Natural killer cell (primary cell): ENCODE measurements around the gene PLXNA4. TPM values are rescaled to one million over a fixed set of nuclear protein-coding genes. Genes with fewer than 3 reads are reported as not detected.

Experiments
- ATAC-seq, 3 donors: fragments of 150-1000 bp in 2 of 3; fragments of 200-7000 bp in 1 of 3; cut with Tn5 transposase; 1 replicate in 1 of 3; 2 replicates in 2 of 3; pipeline ENCODE4 v1.10.0; 2021; ENCODE audit warnings: mild to moderate bottlenecking in 2 of 3, moderate library complexity in 2 of 3
- DNase-seq, 2 donors: peaks; one replicate each; pipeline versions ENCODE4 v3.0.0 to v3.0.0-alpha.2; 2013 to 2021; ENCODE audit warnings: mixed read lengths in 1 of 2
- H3K27ac ChIP-seq: one replicate; pipeline ENCODE4 v1.5.1; 2013; ENCODE audit warnings: mild to moderate bottlenecking, low read length
- H3K27me3 ChIP-seq: one replicate; pipeline ENCODE4 v1.6.1; 2013; ENCODE audit warnings: low read length; ENCODE audit not compliant: control insufficient read depth, insufficient read depth
- H3K36me3 ChIP-seq: one replicate; pipeline ENCODE4 v1.6.1; 2013; ENCODE audit warnings: low read length; ENCODE audit not compliant: control insufficient read depth, insufficient read depth
- H3K4me1 ChIP-seq: one replicate; pipeline ENCODE4 v1.6.1; 2013; ENCODE audit warnings: low read length; ENCODE audit not compliant: control insufficient read depth, insufficient read depth
- H3K4me3 ChIP-seq: one replicate; pipeline ENCODE4 v1.5.1; 2013; ENCODE audit warnings: low read length
- H3K9me3 ChIP-seq: one replicate; pipeline ENCODE4 v1.6.1; 2013; ENCODE audit warnings: low read length; ENCODE audit not compliant: control insufficient read depth, insufficient read depth
- H3K27ac Mint-ChIP-seq, 2 donors: one replicate each; pipeline ENCODE4 v1.8.0; 2022; ENCODE audit warnings: mild to moderate bottlenecking in 2 of 2, mixed read lengths in 2 of 2, moderate library complexity in 1 of 2
- H3K27me3 Mint-ChIP-seq, 2 donors: one replicate each; pipeline ENCODE4 v1.8.0; 2022; ENCODE audit warnings: low read depth in 2 of 2, mixed read lengths in 2 of 2
- H3K36me3 Mint-ChIP-seq: one replicate; pipeline ENCODE4 v1.8.0; 2022; ENCODE audit warnings: mixed read lengths
- H3K4me1 Mint-ChIP-seq, 2 donors: one replicate each; pipeline ENCODE4 v1.8.0; 2022; ENCODE audit warnings: mixed read lengths in 2 of 2
- H3K4me3 Mint-ChIP-seq: one replicate; pipeline ENCODE4 v1.8.0; 2022; ENCODE audit warnings: mild to moderate bottlenecking, moderate library complexity, mixed read lengths
- H3K9me3 Mint-ChIP-seq, 2 donors: one replicate each; pipeline ENCODE4 v1.8.0; 2022; ENCODE audit warnings: mixed read lengths in 2 of 2
- CTCF ChIP-seq: fragments of 200-600 bp; IDR thresholded peaks from one replicate; pipeline ENCODE4 v1.8.0; 2022; ENCODE audit warnings: antibody characterized with exemption
- WGBS: methylation state at CpG from one replicate; pipeline ENCODE4 v1.1.7; 2013; ENCODE audit warnings: missing lambda C conversion rate; ENCODE audit not compliant: insufficient coverage; 5-methylcytosine and 5-hydroxymethylcytosine counted together
- intact Hi-C: fragments of 100-400 bp; cut with micrococcal nuclease; formaldehyde crosslinking; loops from one replicate; pipeline ENCODE4 v1.14.2; 2022
- total RNA-seq, 4 donors: library from RNA; stranded (reverse); fragments of 120-200 nt in 1 of 4; gene quantifications; one replicate each; pipeline versions ENCODE4 v1.2.3 to v1.2.4, GENCODE V29; 2013 to 2022

PLXNA4 gene
- total RNA-seq, 3 donors from 2014 or later (not counting 1 experiment from before 2014, with no cell fraction given) = 5.1 to 15.3 (median 10.9) TPM

DNA sequence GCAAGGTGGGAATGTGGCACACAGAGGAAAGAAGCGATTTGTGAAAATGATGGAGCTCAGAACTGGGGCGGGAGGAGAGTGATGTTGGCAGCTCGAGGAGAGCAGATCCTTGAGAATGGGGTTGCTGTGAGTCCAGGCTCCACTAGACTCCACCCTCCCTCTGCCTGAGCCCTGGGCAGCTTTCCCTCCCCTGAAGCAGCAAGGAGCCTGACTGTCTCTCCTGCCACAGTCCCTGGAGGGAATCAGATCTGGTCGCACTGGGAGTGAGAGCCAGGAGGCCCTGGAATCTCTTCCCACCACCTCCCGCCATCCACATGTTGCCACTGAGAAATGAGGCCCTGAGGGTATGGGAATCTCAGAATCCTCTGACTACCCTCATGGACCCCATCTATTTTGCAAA lies 362.7 kb downstream of the PLXNA4 start:
- Mint-ChIP-seq H3K27ac (no peak overlapping the region), H3K9me3 (no peaks in the 10 kb centered on the region), H3K36me3 (no peaks in the 10 kb centered on the region), H3K4me1 (no peaks in the 10 kb centered on the region), H3K27me3 (no peaks in the 10 kb centered on the region), H3K4me3 (no peak overlapping the region)
- intact Hi-C loops = no loop called here
- TF ChIP-seq CTCF = no peak
- Histone ChIP-seq H3K36me3 (no peaks in the 10 kb centered on the region), H3K4me3 (no peak overlapping the region), H3K9me3 (no peaks in the 10 kb centered on the region), H3K27me3 (no peaks in the 10 kb centered on the region), H3K27ac (no peak overlapping the region), H3K4me1 (no peaks in the 10 kb centered on the region)
- 68% methylated on average over 4 of the region's 5 CpGs for WGBS
- DNase-seq (no peak), ATAC-seq (no peak)

- Histone ChIP-seq H3K4me1 (no peaks in the 10 kb centered on the region), H3K27me3 (no peaks in the 10 kb centered on the region), H3K4me3 (no peak overlapping the region), H3K36me3 (no peaks in the 10 kb centered on the region), H3K27ac (no peak overlapping the region), H3K9me3 (no peaks in the 10 kb centered on the region)
- Mint-ChIP-seq H3K4me3 (no peak overlapping the region), H3K27me3 (peaks cover 0 to 3% of the 10 kb centered on the region in 2 donors), H3K27ac (no peak overlapping the region), H3K4me1 (no peaks in the 10 kb centered on the region), H3K9me3 (no peaks in the 10 kb centered on the region), H3K36me3 (no peaks in the 10 kb centered on the region)
- ATAC-seq (no peak), DNase-seq (no peak)
- intact Hi-C loops = no loop called here
- 93% methylated on average over 4 of the region's 4 CpGs for WGBS
- TF ChIP-seq CTCF = no peak
Measured at GRCh38 chr7:132211971-132212370, 364.3 kb downstream of the PLXNA4 start.

GRCh38 chr7:132210821-132211220 lies 365.4 kb downstream of the PLXNA4 start:
- no peaks in the 10 kb centered on the region for H3K36me3 Mint-ChIP-seq
- Histone ChIP-seq H3K27me3 (no peaks in the 10 kb centered on the region), H3K36me3 (no peaks in the 10 kb centered on the region), H3K4me1 (no peaks in the 10 kb centered on the region), H3K9me3 (no peaks in the 10 kb centered on the region), H3K27ac (no peak overlapping the region), H3K4me3 (no peak overlapping the region)
- intact Hi-C loops = no loop called here
- no peak for TF ChIP-seq CTCF
- no peaks in the 10 kb centered on the region for H3K9me3 Mint-ChIP-seq
- H3K27ac Mint-ChIP-seq = no peak overlapping the region
- no peak for DNase-seq
- no peak for ATAC-seq
- peaks cover 0 to 3% of the 10 kb centered on the region in 2 donors for H3K27me3 Mint-ChIP-seq
- H3K4me3 Mint-ChIP-seq = no peak overlapping the region
- no peaks in the 10 kb centered on the region for H3K4me1 Mint-ChIP-seq
- 91% methylated on average over 14 of the region's 14 CpGs for WGBS

- Mint-ChIP-seq H3K4me1 (no peaks in the 10 kb centered on the region), H3K27me3 (peaks cover 0 to 3% of the 10 kb centered on the region in 2 donors), H3K4me3 (no peak overlapping the region), H3K27ac (no peak overlapping the region), H3K9me3 (no peaks in the 10 kb centered on the region), H3K36me3 (no peaks in the 10 kb centered on the region)
- no peak for TF ChIP-seq CTCF
- WGBS = 100% methylated on average over 2 of the region's 2 CpGs
- no peak for DNase-seq
- H3K4me1 ChIP-seq = no peaks in the 10 kb centered on the region
- H3K27ac ChIP-seq = no peak overlapping the region
- no peaks in the 10 kb centered on the region for H3K27me3 ChIP-seq
- intact Hi-C loops = no loop called here
- H3K9me3 ChIP-seq = no peaks in the 10 kb centered on the region
- no peak overlapping the region for H3K4me3 ChIP-seq
- H3K36me3 ChIP-seq = no peaks in the 10 kb centered on the region
- ATAC-seq = no peak
Measured at GRCh38 chr7:132207782-132208181, 368.5 kb downstream of the PLXNA4 start.
